Frontal cortex (tissue), 4 donors: ENCODE results near the gene CREG1. TPM values are rescaled to one million over a fixed set of nuclear protein-coding genes. Genes with fewer than 3 reads are reported as not detected.
"Not testable (repeated sequence)": the region's sequence is repeated elsewhere in the genome, so short reads cannot be mapped to it uniquely, and the experiment has no call there.

Source experiments
- DNase-seq, 2 donors: peaks; one replicate each; pipeline ENCODE4 v3.0.0; 2012; ENCODE audit warnings: low spot score in 2 of 2
- FAIRE-seq: peaks from 2 replicates; lab custom pipeline; 2012; peaks lifted over from hg19 to GRCh38; lab: Jason Lieb, UNC
- total RNA-seq: library from RNA; depleted of rRNA; stranded (reverse); fragments of >200 nt; gene quantifications from one replicate; pipeline ENCODE4 v1.2.3, GENCODE V29; 2014
- donor health status: control.
- donor health status: control.
- donor health status: control.

CREG1 gene
- total RNA-seq = 42.4 TPM

DNA sequence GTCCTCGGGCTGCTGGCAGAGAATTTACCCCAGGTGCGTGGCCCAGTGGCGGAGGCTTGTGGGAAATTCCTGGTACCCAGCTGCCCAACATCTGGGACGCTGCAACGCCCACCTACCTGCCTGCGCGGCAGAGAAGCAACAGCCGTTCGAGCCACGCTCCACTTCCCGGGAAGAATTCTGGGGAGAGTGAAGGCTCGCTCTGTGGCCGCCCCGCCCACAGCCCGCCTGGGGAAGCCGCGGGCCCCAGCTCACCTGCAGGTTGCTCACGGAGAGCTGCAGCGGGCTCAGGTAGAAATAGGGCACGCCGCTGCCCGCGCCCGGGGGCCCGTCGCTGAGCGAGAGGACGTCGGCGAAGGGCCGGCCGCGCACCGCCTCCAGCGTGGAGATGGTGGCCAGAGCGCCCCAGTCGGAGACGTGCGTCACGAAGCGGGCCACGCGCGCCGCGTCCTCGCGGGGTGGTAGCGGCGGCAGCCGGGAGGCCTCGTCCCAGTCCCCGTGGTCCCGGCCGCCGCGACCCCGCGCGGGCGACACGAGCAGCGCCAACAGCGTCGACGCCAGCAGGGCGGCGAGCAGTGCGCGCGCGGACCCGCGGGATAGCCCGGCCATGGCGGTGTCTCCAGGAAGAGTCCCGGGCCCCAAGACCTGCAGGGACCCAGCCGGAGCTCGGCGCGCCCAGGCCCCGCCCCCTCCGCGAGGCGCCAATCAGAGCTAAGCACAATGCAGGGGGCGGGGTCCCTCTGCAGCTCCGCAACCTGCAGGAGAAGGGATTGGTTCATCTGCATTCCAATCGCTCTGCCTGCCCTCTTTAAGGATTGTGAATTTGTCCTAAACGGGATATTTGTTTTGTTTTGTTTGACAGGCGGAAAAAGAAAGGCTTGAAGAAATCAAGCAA, at the start of gene CREG1:
Gene CREG1, minus strand, starts transcription at position 627 of the 892 bp plus-strand sequence.
- FAIRE-seq = no peak
- peak; percentile 91 to 94 for DNase-seq

DNA sequence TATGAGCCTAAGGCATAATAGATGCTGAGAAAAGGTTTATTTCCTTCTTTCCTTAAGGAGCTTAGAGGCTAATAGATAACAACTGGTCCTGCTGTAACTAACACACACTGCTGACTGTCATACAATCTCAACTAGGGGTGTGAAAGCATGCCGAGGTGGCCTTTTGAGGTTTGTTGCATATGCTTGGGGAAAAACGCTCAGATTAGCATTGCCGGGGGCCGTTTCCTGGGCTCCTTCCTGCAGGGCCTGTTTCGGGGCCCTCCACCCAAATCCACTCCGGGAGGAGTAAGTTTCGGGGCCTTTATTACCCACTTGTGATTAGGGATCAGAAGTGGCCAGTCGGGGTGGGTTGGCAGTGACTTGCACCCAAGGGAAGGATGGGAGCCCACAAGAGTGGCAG, 49.3 kb upstream of the CREG1 start:
- no peak for DNase-seq
- FAIRE-seq = no peak

DNA sequence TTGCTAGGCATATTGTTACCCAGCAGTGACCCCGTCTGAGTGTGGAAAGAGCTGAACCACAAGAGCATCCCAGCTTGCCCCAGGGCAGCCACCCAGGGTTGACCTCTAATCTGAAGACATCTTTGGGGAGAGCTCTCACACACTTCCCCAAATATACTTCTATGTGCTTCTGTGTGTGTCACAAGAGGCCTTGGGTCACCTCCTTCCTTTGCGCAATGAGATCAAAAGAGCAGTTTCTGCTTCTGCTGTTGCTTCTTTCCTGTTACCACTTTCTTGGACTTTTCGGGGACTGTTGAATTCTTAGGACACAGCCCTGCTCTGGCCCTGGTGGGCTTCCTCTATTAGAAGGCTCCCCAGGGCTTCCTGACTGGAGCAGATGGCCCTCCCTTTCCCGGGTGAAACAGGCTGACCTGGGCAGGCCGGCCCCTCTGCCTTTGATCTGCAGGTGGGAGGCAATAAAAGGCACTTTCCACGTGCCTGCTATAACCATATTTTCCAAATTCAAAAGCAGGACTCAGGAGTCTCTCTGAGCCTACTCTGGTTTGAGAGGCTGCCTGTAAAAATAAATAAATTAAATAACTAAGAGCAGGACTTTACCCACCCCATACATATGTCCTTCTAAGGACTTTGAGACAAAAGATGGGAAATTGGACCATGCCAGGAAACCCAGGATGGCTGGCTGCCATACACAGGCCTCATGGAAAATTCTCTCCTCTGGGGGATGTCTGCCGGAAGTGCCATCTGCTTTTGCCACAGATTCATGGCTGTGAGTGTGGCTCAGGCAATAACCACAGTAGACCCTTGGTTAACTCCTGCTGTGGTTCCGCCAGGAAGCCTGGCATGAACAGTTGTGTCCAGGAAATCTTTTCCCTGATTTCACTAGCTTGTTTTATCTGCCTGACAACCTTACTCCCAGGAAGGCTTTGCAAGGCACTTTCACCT, 48.2 kb upstream of the CREG1 start:
- FAIRE-seq (no peak), DNase-seq (peak in 1 of 2 donors; percentile 43)

DNA sequence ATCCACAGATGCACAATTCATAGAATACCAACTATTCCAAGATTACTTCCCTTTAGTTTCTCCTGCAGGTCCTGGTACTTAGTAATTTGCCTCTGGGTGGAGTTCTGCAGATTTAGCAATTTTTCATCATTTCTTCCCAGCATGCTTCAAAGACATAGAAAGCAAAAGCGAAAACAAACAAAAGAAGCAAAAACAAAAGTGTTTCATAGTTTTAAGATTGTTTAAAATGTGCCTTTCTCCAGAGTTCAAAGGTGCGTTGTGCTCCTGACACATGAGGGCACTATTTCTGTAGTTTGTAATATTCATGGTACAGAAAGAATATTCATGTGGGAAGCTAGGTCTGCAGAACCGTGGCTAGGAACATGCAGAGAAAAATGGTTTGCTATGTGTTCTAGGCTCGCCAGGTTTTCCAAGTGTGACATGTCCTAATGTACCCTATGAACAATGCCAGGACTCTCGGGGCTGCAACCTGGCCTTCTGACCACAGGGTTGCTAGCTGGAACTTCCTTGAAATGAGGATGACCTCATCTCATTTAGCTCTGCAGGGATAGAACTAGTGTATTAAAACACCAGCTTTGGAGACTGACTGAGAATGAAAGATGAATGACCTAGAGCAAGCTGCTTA, 46.5 kb upstream of the CREG1 start:
- FAIRE-seq (no peak), DNase-seq (peak in 1 of 2 donors; percentile 19)

DNA sequence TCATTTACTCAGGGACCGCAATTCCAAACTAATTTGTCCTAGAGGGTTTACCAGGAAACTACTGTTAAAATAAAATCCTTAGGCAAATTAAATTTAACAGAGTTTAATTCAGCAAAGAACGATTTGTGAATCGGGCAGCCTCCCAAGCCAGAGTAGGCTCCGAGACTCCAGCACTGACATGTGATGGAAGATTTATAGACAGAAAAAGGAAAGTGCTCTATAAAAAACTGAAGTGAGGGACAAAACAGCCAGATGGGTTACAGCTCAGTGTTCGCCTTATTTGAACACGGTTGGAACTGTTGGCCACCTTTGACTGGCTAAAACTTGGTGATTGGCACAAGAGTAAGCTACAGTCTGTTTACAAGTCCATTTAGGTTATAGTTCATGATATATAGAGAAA, 41.3 kb upstream of the CREG1 start:
- FAIRE-seq = no peak

DNA sequence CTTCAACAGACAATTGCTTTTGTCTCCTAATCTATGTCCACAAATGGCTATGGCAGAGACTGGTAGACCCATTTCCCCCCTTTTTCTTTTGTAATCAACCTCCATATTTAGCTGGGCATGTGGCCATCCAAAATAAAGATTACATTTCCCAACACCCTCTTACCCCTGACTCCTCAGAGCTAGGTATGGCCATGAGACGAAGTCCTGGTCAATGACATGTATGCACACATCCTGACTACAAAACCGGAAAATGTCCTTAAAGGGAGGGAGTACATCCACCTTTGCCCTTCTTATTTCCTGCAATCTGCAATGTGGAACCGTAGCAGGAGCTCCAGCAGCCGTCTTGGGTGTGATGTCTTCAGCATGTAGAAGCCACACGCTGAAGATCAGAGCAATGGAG, 40.3 kb upstream of the CREG1 start:
- FAIRE-seq (no peak), DNase-seq (no peak)

More for the DNA sequence above, 41.3 kb upstream of the CREG1 start:
- no peak for DNase-seq

DNA sequence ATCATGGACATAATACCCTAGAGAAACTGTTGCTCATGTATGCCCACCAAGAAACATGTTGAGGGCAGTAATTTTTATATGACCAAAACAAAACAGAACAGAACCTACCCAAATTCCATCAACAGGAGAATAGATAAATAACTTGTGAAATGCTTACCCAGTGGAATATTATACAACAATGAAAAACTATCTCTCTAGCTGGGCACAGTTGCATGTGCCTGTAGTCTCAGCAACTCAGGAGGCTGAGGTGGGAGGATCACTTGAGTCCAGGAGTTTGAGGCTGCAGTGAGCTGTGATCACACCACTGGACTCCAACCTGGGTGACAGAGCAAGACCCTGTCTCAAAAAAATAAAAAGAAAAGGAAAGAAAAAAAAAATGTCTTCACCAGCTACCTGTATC, 38.9 kb upstream of the CREG1 start:
- no peak for DNase-seq

DNA sequence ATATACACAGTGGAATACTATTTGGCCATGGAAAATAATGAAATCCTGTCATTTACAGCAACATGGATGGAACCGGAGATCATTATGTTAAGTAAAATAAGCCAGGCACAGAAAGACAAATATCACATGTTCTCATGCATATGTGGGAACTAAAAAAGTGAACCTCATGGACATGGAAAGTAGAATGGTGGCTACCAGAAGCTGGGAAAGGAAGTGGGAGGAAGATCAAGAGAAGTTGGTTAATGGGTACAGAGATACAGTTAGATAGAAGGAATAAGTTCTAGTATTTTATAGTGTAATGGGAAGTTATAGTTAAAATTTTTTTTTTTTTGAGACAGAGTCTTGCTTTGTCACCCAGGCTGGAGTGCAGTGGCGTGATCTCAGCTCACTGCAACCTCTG, 34.8 kb upstream of the CREG1 start:
- DNase-seq = no peak
- no peak for FAIRE-seq

More for the DNA sequence above, 38.9 kb upstream of the CREG1 start:
- FAIRE-seq = no peak

DNA sequence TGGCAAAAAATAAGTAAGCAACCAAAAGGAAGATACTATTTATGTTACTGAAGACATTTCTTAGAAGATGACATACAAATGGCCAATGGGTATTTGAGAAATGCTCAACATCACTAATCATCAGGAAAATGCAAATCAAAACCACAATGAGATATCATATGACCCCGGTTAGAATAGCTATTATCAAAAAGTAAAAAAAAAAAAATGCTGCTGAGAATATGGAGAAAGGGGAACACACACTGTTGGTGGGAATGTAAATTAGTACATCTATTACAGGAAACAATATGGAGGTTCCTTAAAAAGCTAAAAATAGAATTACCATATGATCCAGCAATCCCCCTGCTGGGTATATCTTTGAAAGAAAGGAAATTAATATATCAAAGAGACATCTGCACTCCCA, 34.3 kb upstream of the CREG1 start:
- FAIRE-seq (no peak), DNase-seq (no peak)

DNA sequence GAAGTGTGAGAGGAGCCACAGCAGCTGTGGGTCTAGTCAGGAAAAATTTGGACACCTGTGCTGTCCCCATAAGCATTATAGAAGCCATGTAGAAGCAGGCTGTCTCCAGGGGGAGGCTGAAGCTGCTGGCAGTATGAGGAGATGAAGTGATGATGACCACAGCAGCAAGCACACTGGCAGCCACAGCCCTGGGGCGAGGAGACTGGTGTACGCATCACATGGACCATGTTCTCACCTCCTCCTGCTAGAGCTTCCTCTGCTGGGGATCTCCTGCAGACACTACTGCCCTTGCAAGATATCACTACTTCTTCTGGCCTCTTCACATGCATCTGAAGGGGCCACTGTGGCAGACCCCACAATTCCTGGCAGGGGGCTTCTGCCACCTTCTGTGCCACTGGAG, 33.8 kb upstream of the CREG1 start:
- FAIRE-seq = no peak
- DNase-seq = no peak

DNA sequence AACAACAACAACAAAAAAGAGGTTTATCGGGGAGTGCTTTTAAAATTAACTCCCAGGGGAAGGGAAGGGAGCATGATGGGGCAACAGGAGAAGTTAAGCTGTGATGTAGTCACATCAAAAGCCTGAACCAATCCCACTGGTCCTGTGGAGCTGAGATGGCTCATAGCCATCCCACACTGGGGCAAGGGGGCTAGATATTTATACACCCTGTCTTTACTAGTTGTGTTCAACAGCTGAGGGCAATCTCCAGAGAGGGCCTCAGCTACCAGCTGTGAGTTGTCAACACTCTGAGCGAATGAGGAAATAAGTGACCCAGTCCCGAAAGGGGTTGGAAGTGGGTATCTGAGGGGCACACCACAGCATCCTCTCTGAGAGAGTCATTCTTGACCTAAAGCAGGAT, 31.0 kb upstream of the CREG1 start:
- FAIRE-seq = no peak

DNA sequence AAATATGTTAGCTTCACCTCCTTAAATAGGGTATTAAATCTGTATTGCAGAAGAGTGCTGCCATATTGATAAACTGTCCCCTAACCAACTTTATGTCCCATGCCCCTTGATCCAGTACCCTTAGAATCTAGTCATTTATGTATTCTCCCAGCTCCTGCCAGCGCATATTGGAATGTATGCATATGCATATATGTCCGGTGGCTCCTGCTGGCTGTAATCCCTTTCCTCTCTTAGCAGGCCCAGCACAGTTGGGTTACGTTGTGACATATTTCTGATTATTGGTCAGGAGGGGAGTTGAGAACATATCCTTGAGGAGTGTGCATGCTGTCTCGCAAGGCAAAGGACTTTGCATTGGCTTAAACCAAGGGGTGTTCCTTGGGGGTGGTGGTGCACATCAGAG, 29.2 kb upstream of the CREG1 start:
- FAIRE-seq = no peak

More for the DNA sequence above, 31.0 kb upstream of the CREG1 start:
- no peak for DNase-seq

DNA sequence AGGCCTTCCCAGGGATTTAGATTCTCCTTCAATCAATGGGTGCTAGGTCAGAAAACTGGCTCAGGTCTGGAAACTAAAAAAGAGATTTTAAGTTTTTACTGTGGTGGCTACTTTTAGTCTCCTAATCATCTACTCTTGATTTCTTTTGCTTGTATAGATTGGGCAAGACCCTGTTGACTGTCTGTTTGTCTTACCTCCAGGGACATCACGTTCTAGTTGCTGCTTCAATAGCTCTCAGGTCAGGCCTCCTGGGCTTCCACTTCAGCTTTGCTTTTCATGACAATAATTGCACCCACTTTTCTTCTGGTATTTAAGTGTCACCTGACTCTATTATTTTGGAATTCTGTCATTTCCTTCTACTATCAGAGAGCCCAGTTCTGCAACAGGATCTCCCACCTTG, 28.5 kb upstream of the CREG1 start:
- no peak for DNase-seq
- FAIRE-seq = no peak

More for the DNA sequence above, 29.2 kb upstream of the CREG1 start:
- DNase-seq = no peak

DNA sequence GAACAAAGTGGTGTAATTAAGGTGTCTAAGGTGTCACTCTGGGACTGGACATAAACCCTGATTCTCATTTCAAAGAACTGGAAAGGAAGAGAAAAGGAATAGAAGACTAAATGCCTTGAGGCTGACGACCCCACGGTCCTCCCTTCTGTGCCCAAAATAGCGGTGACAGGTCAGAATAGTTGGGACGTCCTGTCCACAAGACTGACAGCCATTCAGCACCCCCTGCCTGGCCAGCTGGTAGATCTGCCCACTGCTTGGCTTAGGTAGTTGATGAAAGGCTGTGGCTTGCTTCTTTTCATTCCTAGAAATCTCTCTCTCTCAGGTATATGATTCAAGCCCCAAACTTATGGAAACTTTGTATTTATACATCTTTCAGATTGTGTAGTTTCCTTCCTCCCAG, 26.4 kb upstream of the CREG1 start:
- no peak for DNase-seq
- no peak for FAIRE-seq

DNA sequence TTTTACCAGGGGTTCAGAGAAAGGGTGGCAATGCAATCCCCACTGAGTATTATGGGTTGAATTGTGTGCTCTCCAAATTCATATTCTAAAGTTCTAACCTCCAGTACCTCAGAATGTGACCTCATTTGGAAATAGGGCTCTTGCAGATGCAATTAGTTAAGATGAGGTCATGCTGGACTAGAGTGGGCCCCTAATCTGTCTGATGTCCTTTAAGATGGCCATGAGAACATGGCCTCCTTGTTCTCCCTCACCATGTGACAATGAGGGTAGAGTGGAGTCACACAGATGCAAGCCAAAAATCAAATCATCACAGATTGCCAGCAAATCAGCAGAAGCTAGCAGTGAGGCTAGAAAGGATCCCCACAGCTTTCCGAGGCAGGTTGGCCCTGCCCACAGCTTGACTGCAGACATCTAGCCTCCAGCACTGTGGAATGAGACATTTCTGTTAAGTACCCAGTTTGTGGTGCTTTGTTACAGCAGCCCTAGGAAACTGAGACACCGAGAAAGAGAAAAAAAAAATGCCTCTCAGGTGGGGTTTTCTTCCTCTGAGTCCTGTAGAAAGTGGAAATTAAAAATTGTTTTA, 25.5 kb upstream of the CREG1 start:
- no peak for FAIRE-seq
- DNase-seq = no peak

DNA sequence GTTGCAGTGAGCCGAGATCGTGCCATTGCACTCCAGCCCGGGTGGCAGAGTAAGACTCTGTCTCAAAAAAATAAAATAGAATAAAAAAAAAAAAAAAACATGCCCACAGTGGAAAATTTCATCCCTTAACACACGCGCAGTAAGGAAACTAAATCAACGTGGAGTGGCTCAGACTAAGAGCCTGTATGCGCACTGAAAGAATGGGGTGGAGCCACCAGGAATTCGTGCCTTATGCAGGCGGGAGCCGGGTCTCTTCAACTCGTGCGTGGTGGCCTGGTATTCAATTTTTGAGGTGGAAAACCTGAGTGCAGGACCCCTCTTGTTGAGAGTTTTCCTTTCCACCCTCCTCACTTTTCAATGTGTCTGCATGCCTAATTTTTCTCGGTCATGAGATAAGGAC, 22.1 kb upstream of the CREG1 start:
- no peak for FAIRE-seq
- DNase-seq = no peak

DNA sequence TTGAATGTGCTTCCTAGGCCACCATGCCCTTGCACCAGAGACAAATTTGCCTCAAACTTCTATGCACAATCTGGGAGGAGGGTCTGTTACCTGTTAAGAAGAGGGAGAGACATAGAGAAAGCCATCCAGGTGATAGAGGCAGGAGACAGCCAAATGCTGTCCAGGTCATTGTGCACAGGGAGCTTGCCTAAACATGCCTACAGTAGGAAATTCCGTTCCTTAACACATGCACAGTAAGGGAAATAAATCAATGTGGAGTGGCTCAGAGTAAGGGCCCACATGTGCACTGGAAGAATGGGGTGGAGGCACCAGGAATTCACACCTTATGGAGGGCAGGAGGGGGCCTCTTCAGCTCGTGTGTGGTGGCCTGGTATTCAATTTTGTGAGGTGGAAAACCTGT, 19.5 kb upstream of the CREG1 start:
- DNase-seq (no peak), FAIRE-seq (no peak)

DNA sequence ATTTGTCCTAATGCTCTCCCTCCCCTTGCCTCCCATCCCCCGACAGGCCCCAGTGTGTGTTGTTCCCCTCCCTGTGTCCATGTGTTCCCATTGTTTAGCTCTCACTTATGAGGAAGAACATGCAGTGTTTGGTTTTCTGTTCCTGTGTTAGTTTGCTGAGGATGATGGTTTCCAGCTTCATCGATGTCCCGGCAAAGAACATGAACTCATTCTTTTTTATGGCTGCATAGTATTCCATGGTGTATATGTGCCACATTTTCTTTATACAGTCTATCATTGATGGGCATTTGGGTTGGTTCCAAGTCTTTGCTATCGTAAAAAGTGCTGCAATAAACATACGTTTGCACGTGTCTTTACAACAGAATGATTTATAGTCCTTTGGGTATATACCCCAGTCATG, 17.1 kb upstream of the CREG1 start:
- DNase-seq, FAIRE-seq: not testable (repeated sequence)

DNA sequence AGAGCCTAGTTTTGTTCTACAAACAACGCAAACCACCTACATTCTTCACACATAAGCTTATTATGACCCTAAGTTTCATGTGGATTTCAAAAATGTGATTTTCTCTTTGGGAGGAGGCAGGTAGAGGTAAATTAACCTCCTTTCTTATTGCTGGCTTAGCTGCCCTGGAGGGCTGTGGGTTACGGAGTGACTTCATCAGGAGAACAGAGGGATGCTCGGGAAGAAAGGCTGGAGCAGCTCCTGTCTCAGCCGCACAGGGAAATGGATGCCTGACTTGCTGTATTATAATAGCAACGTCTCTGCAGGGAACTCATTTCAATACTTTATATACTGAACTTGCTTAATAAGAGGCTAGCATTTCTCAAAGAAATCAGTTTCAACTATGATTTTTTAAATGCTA, 14.1 kb upstream of the CREG1 start:
- FAIRE-seq (no peak), DNase-seq (no peak)

DNA sequence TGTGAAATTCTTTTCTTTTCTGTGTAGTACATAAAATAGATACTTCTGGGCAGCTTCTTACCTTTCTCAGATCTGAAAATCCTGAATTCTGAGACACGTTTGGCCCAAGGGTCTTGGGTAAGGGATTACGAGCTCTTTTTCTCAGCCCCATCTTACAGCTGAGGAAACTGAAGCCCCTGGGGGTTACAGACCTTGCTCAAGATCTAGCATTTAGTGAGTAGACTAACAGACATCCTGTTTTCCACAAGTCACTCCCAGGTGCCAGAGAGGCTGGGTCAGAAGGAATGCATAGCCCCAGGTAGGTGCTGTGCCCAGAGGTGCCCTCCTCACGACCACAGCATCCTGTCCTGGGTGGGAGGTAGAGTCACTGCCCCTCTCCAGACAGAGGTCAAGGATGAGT, 13.2 kb upstream of the CREG1 start:
- FAIRE-seq (no peak), DNase-seq (no peak)
